ENCODE measurements around the gene CADM2.

Gene CADM2

DNA sequence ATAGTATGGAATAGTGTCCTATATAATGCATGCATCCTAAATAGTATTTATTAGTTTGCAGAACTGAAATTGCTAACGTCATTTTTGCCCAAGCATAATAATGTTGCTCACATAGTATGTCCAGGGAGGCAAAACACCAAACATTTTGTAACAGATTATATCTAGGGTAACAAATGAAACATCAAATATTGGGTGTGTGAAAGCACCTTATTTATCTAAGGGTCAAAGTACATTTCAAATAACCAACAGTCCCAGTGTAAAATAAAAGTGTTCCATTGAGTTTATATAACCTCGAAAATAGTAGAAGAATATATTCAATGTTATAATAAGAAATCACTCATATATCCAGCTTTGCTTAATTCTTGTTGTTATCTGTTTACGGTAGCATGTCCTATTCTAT, 363.1 kb downstream of the CADM2 start:
- no peak for DNase-seq (ENCODE audit: low spot score)

GRCh38 chr3:85330071-85330470, 371.3 kb downstream of the CADM2 start:
- no peak for DNase-seq (ENCODE audit: low spot score)

GRCh38 chr3:85337895-85338294, 379.1 kb downstream of the CADM2 start:
- no peak for DNase-seq (ENCODE audit: low spot score)

DNA sequence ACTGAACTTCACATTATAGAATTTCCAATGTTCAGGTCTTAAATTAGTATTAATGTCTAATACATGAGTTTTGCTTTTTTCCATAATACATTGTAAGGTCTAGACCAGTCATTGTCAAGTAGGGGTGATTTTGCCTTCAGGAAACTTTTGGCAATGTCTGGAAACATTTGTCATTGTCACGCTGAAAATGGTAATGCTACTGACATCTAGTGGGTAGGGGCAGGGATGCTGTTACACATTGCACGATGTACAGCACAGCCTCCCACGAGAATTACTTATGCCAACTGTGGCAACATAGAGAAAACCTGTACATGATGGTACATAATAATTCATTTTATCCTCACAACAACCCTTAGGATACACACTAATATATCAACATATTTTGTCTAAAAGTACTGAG, 384.1 kb downstream of the CADM2 start:
- no peak for DNase-seq (ENCODE audit: low spot score)

GRCh38 chr3:85355572-85355971, 396.8 kb downstream of the CADM2 start:
- DNase-seq (ENCODE audit: low spot score) = no peak

DNA sequence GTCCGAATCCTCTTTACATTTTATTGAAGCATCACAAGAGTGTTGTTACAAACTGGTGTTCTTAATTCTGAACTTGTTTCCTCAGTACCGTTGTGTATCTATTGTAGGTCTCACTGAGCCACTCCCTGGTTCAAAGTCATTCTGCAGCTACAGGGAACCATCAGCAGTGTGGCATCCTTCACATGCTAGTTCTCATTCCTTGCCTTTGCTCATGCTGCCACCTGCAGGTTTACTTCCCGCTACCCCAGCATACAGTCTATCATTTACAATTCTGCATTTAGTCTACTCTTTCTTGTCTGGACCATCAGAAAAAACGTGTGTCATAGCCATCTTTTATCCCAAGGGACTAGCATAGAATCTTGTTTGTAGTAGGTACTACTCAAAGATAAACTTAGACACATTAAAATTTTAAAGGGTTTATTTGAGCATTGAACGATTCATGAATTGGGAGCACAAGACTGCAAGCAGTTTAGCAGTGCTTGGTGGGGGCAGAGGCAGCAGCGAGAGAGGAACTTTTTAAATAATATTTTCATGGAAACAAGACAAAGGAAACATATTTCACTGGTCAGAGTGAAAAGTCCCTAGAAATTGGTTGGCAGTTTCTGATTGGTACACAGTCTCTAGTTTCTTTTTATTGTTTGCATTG, 402.1 kb downstream of the CADM2 start:
- DNase-seq (ENCODE audit: low spot score) = no peak

- no peak for DNase-seq (ENCODE audit: low spot score)
Observed at GRCh38 chr3:85364296-85364909, 405.6 kb downstream of the CADM2 start.

DNA sequence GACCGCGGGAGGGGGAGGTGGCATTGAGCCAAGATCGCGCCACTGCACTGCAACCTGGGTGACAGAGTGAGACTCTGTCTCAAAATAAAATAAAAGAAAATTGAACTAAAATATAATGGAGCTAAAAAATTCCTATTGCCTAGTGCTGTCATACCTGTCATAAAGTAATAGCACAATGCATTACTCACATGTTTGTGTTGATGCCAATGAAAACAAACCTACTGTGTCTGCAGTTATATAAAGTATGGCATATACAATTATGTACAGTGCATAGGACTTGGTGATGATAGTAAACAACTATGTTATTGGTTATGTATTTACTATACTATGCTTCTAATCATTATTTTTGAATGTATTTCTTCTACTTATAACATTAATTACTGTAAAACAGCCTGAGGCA, 411.6 kb downstream of the CADM2 start:
- no peak for DNase-seq (ENCODE audit: low spot score)

GRCh38 chr3:85376131-85376530, 417.3 kb downstream of the CADM2 start:
- DNase-seq (ENCODE audit: low spot score) = no peak

GRCh38 chr3:85377115-85377514, 418.3 kb downstream of the CADM2 start:
- no peak for DNase-seq (ENCODE audit: low spot score)

DNA sequence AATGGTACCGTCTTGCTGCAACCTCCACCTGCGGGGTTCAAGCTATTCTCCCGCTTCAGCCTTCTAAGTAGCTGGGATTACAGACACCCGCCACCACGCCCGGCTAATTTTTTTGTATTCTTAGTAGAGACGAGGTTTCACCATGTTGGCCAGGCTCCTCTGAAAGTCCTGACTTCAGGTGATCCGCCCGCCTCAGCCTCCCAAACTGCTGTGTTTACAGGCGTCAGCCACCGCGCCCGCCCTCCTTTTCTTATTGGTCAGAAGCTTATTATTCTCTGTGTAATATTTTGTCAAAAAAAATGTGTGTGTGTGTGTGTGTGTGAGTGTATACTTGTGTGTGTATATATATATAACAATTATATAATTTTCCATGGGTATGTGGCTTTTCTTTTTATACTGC, 425.6 kb downstream of the CADM2 start:
- no peak for DNase-seq (ENCODE audit: low spot score)

DNA sequence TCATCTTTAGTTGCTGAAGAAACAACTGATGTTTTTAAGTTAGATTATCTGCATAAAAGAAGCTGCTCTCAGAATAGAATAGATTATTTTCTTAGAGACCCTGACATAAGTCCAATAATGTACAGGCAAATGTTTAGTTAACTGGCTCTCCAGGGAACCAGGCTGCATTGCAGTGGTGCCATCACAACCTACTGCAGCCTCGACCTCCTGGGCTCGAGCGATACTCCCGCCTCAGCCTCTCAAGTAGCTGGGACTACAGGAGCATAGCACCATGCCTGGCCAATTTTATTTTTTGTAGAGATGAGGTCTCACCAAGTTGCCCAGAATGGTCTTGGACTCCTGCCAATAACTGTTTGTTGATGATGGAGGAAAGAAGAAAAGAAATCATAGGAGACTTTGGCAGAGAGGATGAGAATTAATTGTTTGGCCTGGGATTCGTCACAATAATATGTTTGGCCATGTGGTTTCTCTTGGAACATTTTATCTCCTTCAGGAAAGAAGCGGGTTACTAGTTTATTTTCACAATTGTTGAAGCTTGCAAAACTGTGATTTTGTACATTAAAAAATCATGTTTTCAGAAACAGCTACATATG, 429.2 kb downstream of the CADM2 start:
- DNase-seq (ENCODE audit: low spot score) = no peak

DNA sequence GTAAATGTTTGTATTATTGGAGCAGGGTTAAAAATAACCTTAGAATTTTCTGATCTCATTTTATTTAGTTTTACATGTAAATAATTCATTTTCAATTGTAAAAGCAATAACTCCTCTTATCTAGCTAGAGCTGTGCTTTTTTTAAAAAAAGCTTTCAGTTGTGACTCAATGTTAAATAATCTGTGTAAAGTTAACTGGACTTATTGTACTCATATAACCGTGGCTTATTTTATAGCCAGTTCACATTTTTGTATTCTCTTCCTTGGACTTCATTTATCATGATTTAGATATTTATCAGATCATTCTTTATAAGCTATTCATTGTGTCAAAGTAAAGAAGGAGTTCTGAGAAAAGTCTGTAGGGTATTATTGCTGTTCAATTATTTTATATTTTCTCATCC, 435.6 kb downstream of the CADM2 start:
- DNase-seq (ENCODE audit: low spot score) = no peak

GRCh38 chr3:85397434-85397833, 438.6 kb downstream of the CADM2 start:
- no peak for DNase-seq (ENCODE audit: low spot score)

DNA sequence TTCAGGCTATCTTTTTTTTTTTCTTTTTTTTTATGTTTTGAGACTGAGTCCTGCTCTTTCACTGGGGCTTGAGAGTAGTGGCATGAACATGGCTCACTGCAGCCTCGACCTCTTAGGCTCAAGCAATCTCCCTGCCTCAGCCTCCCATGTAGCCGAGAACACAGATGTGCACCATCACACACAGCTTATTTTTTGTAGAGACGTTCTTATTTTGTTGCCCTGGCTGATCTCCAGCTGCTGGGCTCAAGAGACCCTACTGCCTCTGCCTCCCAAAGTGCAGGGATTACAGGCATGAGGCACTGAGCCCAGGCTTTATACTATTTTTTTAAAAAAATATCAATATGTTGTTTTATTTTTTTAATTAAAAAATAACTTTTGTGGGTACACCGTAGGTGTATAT, 467.3 kb downstream of the CADM2 start:
- DNase-seq (ENCODE audit: low spot score) = no peak

- no peak for DNase-seq (ENCODE audit: low spot score)
Observed at GRCh38 chr3:85427467-85427866, 468.7 kb downstream of the CADM2 start.

- DNase-seq (ENCODE audit: low spot score) = no peak
Observed at GRCh38 chr3:85432081-85432480, 473.3 kb downstream of the CADM2 start.

DNA sequence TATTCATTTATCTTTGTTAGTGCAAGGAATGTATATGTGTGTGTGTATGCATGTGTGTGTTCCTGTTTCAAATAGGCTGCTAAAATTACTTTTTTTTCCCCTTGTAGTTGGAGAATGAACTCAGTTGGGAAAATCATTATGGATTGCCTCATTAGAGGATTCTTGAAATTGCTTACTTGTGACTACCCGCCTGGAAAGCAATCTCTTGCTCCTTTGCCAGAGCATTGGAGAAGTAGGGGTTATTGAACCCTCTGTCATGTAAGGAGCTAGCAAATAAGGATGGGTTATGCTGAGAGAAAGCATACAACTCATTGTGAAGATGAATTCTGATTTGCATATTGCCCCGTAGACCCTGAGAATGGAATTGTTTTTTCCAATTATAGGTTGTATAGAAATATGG, 474.5 kb downstream of the CADM2 start:
- DNase-seq (ENCODE audit: low spot score) = no peak

- no peak for DNase-seq (ENCODE audit: low spot score)
Observed at GRCh38 chr3:85455561-85456200, 496.9 kb downstream of the CADM2 start.

GRCh38 chr3:85474241-85474640, 515.5 kb downstream of the CADM2 start:
- DNase-seq (ENCODE audit: low spot score) = no peak

GRCh38 chr3:85475346-85475745, 516.6 kb downstream of the CADM2 start:
- no peak for DNase-seq (ENCODE audit: low spot score)

- DNase-seq (ENCODE audit: low spot score) = no peak
Observed at GRCh38 chr3:85476891-85477495, 518.2 kb downstream of the CADM2 start.
